DOHH2 (cell line): ENCODE data around the gene CYP27A1.

Experiments used
- H3F3A ChIP-seq: fragments of 200-600 bp; sonication (generic), shearing (Covaris generic); 2 replicates; pipeline ENCODE4 v1.6.0; 2016; ENCODE audit warnings: antibody characterized with exemption, mild to moderate bottlenecking; ENCODE audit not compliant: control insufficient read depth, insufficient read depth
- H3K27ac ChIP-seq: fragments of 200-600 bp; sonication (generic); 2 replicates; pipeline ENCODE4 v1.5.1; 2014; ENCODE audit warnings: low read depth, mild to moderate bottlenecking, low read length, moderate library complexity
- H3K27me3 ChIP-seq: fragments of 200-600 bp; sonication (generic); 2 replicates; pipeline ENCODE4 v1.6.1; 2014; ENCODE audit warnings: mild to moderate bottlenecking, low read length, mixed read lengths; ENCODE audit not compliant: control insufficient read depth
- H3K36me3 ChIP-seq: fragments of 200-600 bp; sonication (generic); 2 replicates; pipeline ENCODE4 v1.6.1; 2014; ENCODE audit warnings: mild to moderate bottlenecking, low read length, moderate library complexity, mixed read lengths; ENCODE audit not compliant: control insufficient read depth
- H3K4me1 ChIP-seq: fragments of 200-600 bp; sonication (generic); 2 replicates; pipeline ENCODE4 v1.6.1; 2014; ENCODE audit warnings: mild to moderate bottlenecking, low read length, mixed read lengths; ENCODE audit not compliant: control insufficient read depth
- H3K4me2 ChIP-seq: fragments of 200-600 bp; sonication (generic); 2 replicates; pipeline ENCODE4 v1.6.0; 2014; ENCODE audit warnings: mild to moderate bottlenecking, low read length, moderate library complexity
- H3K4me3 ChIP-seq: fragments of 200-600 bp; sonication (generic); 2 replicates; pipeline ENCODE4 v1.5.1; 2014; ENCODE audit warnings: mild to moderate bottlenecking, low read length, mixed read lengths
- H3K79me2 ChIP-seq: fragments of 200-600 bp; sonication (generic); 2 replicates; pipeline ENCODE4 v1.6.1; 2014; ENCODE audit warnings: mild to moderate bottlenecking, low read length, mixed read lengths; ENCODE audit not compliant: control insufficient read depth
- H3K9me2 ChIP-seq: fragments of 200-600 bp; sonication (generic); replicated peaks from 2 replicates; pipeline ENCODE4 v1.6.1; 2014; ENCODE audit warnings: mild to moderate bottlenecking, low read length, mixed read lengths; ENCODE audit not compliant: control insufficient read depth
- H3K9me3 ChIP-seq: fragments of 200-600 bp; sonication (generic); 2 replicates; pipeline ENCODE4 v1.6.1; 2014; ENCODE audit warnings: antibody characterized with exemption, low read length, mixed read lengths; ENCODE audit not compliant: control insufficient read depth, insufficient read depth
- H4K20me1 ChIP-seq: fragments of 200-600 bp; sonication (generic); 2 replicates; pipeline ENCODE4 v1.6.0; 2014; ENCODE audit warnings: low read depth, mild to moderate bottlenecking, antibody characterized with exemption, low read length, moderate library complexity; ENCODE audit not compliant: control insufficient read depth, insufficient read depth
- CTCF ChIP-seq: fragments of 200-600 bp; sonication (generic); IDR thresholded peaks from one replicate; pipeline ENCODE4 v1.5.1; 2014; ENCODE audit warnings: antibody characterized with exemption, mild to moderate bottlenecking, low read depth, low read length; ENCODE audit not compliant: poor library complexity, severe bottlenecking
- EZH2phosphoT487 ChIP-seq: fragments of 200-600 bp; sonication (generic); IDR thresholded peaks from 2 replicates; pipeline ENCODE4 v1.6.1; 2017; ENCODE audit warnings: borderline replicate concordance, mild to moderate bottlenecking, antibody characterized with exemption, low read length, moderate library complexity, mixed read lengths

CYP27A1 gene

GRCh38 chr2:218830526-218831306, 48.8 kb downstream of the CYP27A1 start:
- Histone ChIP-seq H3K27ac (no peak overlapping the region), H3F3A (no peaks in the 10 kb centered on the region), H4K20me1 (no peaks in the 10 kb centered on the region)

DNA sequence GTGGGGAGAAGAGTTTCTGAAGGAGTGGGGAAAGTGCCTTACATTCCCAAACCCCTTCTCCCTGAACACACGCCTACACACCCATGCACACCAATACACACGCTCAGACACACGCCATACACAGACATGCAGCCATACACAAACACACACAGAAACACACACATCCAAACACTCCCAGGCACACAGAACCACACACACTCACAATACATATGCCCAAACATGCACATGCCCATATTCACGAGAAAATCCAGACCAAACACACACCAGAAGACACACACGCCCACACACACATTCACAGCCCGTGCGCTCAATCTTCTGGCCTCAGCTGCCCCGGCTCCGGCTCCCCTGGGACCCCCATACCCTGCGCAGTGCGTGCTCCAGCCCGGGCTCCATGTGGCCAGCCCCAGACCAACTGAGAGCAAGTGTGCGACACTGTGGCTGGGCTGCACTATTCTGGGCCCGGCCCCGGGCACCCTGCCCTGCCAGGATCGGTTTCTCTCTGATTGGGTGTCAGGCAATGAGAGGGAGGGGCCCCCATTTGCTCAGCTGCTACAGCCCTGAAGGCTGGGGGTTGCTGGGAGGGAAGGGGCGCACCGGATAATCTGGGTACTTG, 49.5 kb downstream of the CYP27A1 start, which contains the start of gene PRKAG3:
Gene PRKAG3, minus strand, starts transcription at position 426 of the 613 bp plus-strand sequence.
- TF ChIP-seq CTCF (no peak), EZH2phosphoT487 (no peak)
- no peak within 1 kb of the TSS for H3K4me3 ChIP-seq
- peaks cover 30% of the 10 kb centered on the region for H3K27me3 ChIP-seq
- H3K36me3 ChIP-seq: no peaks in the 10 kb centered on the region
- no peaks in the 10 kb centered on the region for H3K9me2 ChIP-seq
- H4K20me1 ChIP-seq: no peaks in the 10 kb centered on the region
- H3K79me2 ChIP-seq: no peaks in the 10 kb centered on the region
- H3F3A ChIP-seq: no peaks in the 10 kb centered on the region
- peaks cover 3% of the 10 kb centered on the region; the same call in 1 of the 2 replicates for H3K4me1 ChIP-seq
- no peaks in the 10 kb centered on the region for H3K9me3 ChIP-seq
- no peak within 1 kb of the TSS for H3K4me2 ChIP-seq
- H3K27ac ChIP-seq: no peak within 1 kb of the TSS

More at GRCh38 chr2:218830526-218831306, 48.8 kb downstream of the CYP27A1 start:
- H3K36me3 ChIP-seq: no peaks in the 10 kb centered on the region
- H3K9me3 ChIP-seq: no peaks in the 10 kb centered on the region
- peaks cover 3% of the 10 kb centered on the region; the same call in 1 of the 2 replicates for H3K4me1 ChIP-seq
- H3K4me2 ChIP-seq: no peak overlapping the region
- no peaks in the 10 kb centered on the region for H3K79me2 ChIP-seq
- peaks cover 30% of the 10 kb centered on the region for H3K27me3 ChIP-seq
- H3K9me2 ChIP-seq: no peaks in the 10 kb centered on the region
- no peak for TF ChIP-seq CTCF
- TF ChIP-seq EZH2phosphoT487: no peak
- no peak overlapping the region for H3K4me3 ChIP-seq

DNA sequence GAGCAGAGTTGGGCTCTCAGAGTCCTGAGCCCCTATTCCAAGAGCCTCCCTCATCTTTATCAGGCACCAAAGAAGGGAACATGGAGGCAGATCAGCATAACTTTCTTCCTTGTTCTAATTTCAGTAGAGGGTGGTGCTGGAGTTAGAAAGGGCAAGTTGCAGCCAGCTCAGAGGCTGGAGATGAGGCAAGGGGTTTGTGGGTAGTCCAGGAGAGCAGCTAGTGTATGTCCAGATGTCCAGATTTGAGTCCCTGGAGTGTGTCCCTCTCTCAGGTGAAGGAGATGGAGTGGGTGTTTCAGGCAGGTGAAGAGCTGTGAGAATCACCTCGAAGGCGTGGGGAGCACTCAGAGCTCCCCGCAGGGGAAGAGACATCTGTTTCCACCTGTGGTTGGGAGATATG, 50.1 kb downstream of the CYP27A1 start:
- H4K20me1 ChIP-seq: no peaks in the 10 kb centered on the region
- no peaks in the 10 kb centered on the region for H3K79me2 ChIP-seq
- TF ChIP-seq EZH2phosphoT487 (no peak), CTCF (no peak)
- H3K4me3 ChIP-seq: no peak overlapping the region
- peaks cover 3% of the 10 kb centered on the region; the same call in 1 of the 2 replicates for H3K4me1 ChIP-seq
- H3K4me2 ChIP-seq: no peak overlapping the region
- H3F3A ChIP-seq: no peaks in the 10 kb centered on the region
- no peak overlapping the region for H3K27ac ChIP-seq
- no peaks in the 10 kb centered on the region for H3K9me2 ChIP-seq
- no peaks in the 10 kb centered on the region for H3K9me3 ChIP-seq
- peaks cover 32% of the 10 kb centered on the region for H3K27me3 ChIP-seq
- no peaks in the 10 kb centered on the region for H3K36me3 ChIP-seq
